ENCODE results near the gene FFAR1. TPM values are rescaled to one million over a fixed set of nuclear protein-coding genes. Genes with fewer than 3 reads are reported as not detected.

The FFAR1 gene
- total and polyA plus RNA-seq, 2 of the 8 experiments (the other 6 are each of a cell fraction or from before 2014, with no cell fraction given): not detected

- POLR2A ChIA-PET (ENCODE audit: partially characterized antibody): interaction anchor here (1.4 kb wide), 1 partner anchor 11 kb away, joined by 4 read pairs; no protein-coding TSS in a partner anchor
- Histone ChIP-seq H3K4ac (replicated peaks; ENCODE audit: insufficient read length, low read depth, low read length) (no peak overlapping the region), H3K79me2 (ENCODE audit: control insufficient read depth in 1 of 2, insufficient read depth in 2 of 2, low read length in 2 of 2) (no peaks in the 10 kb centered on the region), H2BK5ac (ENCODE audit: low read depth, low read length) (no peak overlapping the region), H3K56ac (replicated peaks; ENCODE audit: insufficient read length, low read depth, low read length) (no peak overlapping the region), H3K27me3 (replicated peaks in 1 of 4; ENCODE audit: control insufficient read depth in 3 of 4, extremely low read depth in 1 of 4, insufficient read depth in 3 of 4, low read length in 3 of 4) (no peaks in the 10 kb centered on the region), H3K23me2 (ENCODE audit: low read depth, low read length) (no peaks in the 10 kb centered on the region), H3K23ac (ENCODE audit: insufficient read length) (no peak overlapping the region), H2BK20ac (ENCODE audit: low read length) (no peak overlapping the region), H4K91ac (replicated peaks; ENCODE audit: insufficient read length, low read length) (no peak overlapping the region), H3K9ac (replicated peaks in 1 of 4; ENCODE audit: extremely low read depth in 1 of 4, low read depth in 3 of 4, low read length in 3 of 4) (no peak overlapping the region), H3K14ac (ENCODE audit: insufficient read length) (no peak overlapping the region), H3K4me2 (ENCODE audit: insufficient read depth in 1 of 2, low read depth in 2 of 2, low read length in 2 of 2) (no peak overlapping the region), H4K20me1 (replicated peaks in 1 of 2; ENCODE audit: control insufficient read depth in 1 of 2, insufficient read depth in 2 of 2, low read length in 2 of 2) (no peaks in the 10 kb centered on the region), H3K27ac (ENCODE audit: low read depth, low read length) (no peak overlapping the region), H3K4me1 (replicated peaks in 1 of 4; ENCODE audit: control insufficient read depth in 3 of 4, insufficient read depth in 4 of 4, low read length in 3 of 4) (no peaks in the 10 kb centered on the region; a peak in 1 of 7 replicates), H4K5ac (ENCODE audit: insufficient read length, low read depth, low read length) (no peak overlapping the region), H3K4me3 (ENCODE audit: extremely low read depth in 1 of 4, insufficient read depth in 2 of 4, low read depth in 3 of 4, low read length in 4 of 4) (no peak overlapping the region), H3K36me3 (ENCODE audit: control insufficient read depth in 2 of 4, insufficient read depth in 4 of 4, low read length in 3 of 4) (no peaks in the 10 kb centered on the region), H3K18ac (ENCODE audit: extremely low read depth, low read length) (no peak overlapping the region), H3K9me3 (ENCODE audit: insufficient read depth in 2 of 2, low read depth in 1 of 2, low read length in 1 of 2) (no peaks in the 10 kb centered on the region), H2BK120ac (replicated peaks; ENCODE audit: low read depth, low read length) (no peak overlapping the region), H3K79me1 (ENCODE audit: low read depth, low read length) (no peaks in the 10 kb centered on the region), H2BK15ac (ENCODE audit: low read length) (no peak overlapping the region), H2BK12ac (ENCODE audit: low read depth, low read length) (no peak overlapping the region), H4K8ac (ENCODE audit: extremely low read depth, insufficient read depth, low read length) (no peak overlapping the region), H2AFZ (ENCODE audit: low read length) (no peak overlapping the region), H2AK5ac (ENCODE audit: low read depth, low read length) (no peak overlapping the region)
- no peak for DNase-seq (ENCODE audit: low read depth in 1 of 2, low spot score in 2 of 2)
- CTCF ChIA-PET (ENCODE audit: partially characterized antibody): interaction anchor here (0.8 to 2.2 kb wide), 9 partner anchors 14 to 289 kb away, joined by 3 to 7 read pairs (median 4); partner anchors contain the start of gene FFAR3
- FAIRE-seq: no peak
- WGBS, 2 experiments (ENCODE audit: extremely low coverage in 1 of 2, insufficient coverage in 1 of 2, insufficient read length in 1 of 2, insufficient replicate concordance in 2 of 2, low coverage in 1 of 2, low lambda C conversion rate in 2 of 2, missing lambda C conversion rate in 1 of 2): 78% methylated on average over 12 of the region's 12 CpGs; no CpG with 5 or more reads in 1 of the 2 experiments
- TF ChIP-seq GABPA (IDR thresholded peaks at IDR 0.05; ENCODE audit: borderline replicate concordance, insufficient read depth, low read length) (no peak), CBX8 (IDR thresholded peaks at IDR 0.05; ENCODE audit: borderline replicate concordance, low read depth, low read length) (no peak), SP2 (IDR thresholded peaks at IDR 0.05; ENCODE audit: low read length) (no peak), BACH1 (IDR thresholded peaks at IDR 0.05; ENCODE audit: low read length) (no peak), NRF1 (IDR thresholded peaks at IDR 0.05; ENCODE audit: low read depth, low read length) (no peak), KDM1A (IDR thresholded peaks at IDR 0.05; ENCODE audit: borderline replicate concordance, low read length) (no peak), RBBP5 (IDR thresholded peaks at IDR 0.05; ENCODE audit: borderline replicate concordance, low read depth, low read length) (no peak), SIX5 (IDR thresholded peaks at IDR 0.05; ENCODE audit: low read depth, low read length) (no peak), CEBPB (IDR thresholded peaks at IDR 0.05; ENCODE audit: low read depth, low read length) (no peak), ZNF274 (IDR thresholded peaks at IDR 0.05; ENCODE audit: borderline replicate concordance, extremely low read depth, low read length) (no peak), POLR2A (IDR thresholded peaks at IDR 0.05; ENCODE audit: control extremely low read depth in 1 of 2, low read depth in 2 of 2, low read length in 2 of 2) (no peak), MAX (IDR thresholded peaks at IDR 0.05) (no peak), FOSL1 (IDR thresholded peaks at IDR 0.05; ENCODE audit: insufficient read depth, low read depth, low read length) (no peak), HDAC6 (IDR thresholded peaks at IDR 0.05; ENCODE audit: low read depth, low read length) (no peak)
- TF ChIP-seq, protein P1, sequence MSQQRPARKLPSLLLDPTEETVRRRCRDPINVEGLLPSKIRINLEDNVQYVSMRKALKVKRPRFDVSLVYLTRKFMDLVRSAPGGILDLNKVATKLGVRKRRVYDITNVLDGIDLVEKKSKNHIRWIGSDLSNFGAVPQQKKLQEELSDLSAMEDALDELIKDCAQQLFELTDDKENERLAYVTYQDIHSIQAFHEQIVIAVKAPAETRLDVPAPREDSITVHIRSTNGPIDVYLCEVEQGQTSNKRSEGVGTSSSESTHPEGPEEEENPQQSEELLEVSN (IDR thresholded peaks at IDR 0.05): no peak
Observed at GRCh38 chr19:35332817-35333216, 14.9 kb upstream of the FFAR1 start.
